A549 (cell line): ENCODE measurements around the gene GAS1. TPM values are rescaled to one million over a fixed set of nuclear protein-coding genes. Genes with fewer than 3 reads are reported as not detected.

ENCODE experiments used
- ATAC-seq, 2 experiments: fragments of 200-7000 bp in 1 of 2; fragments of >200 bp in 1 of 2; cut with Nextera tagmentation in 1 of 2; cut with Tn5 transposase in 1 of 2; 3 replicates each; pipeline versions ENCODE4 v1.8.0 to v1.9.1; 2018 to 2020; ENCODE audit warnings: mild to moderate bottlenecking in 1 of 2, moderate library complexity in 1 of 2
- CTCF ChIA-PET: fragments of 300-600 bp; sonication (Branson Sonifier 250); formaldehyde crosslinking; extraction: SDS; loops from one replicate; lab custom pipeline; 2021; ENCODE audit warnings: antibody characterized with exemption, inconsistent platforms; lab: Yijun Ruan, JAX
- POLR2A ChIA-PET: fragments of 350-600 bp; formaldehyde crosslinking; extraction: SDS; loops from one replicate; lab custom pipeline; 2021; ENCODE audit warnings: antibody characterized with exemption, inconsistent platforms; lab: Yijun Ruan, JAX
- DNase-seq, 2 experiments: peaks; one replicate each; pipeline versions ENCODE4 v3.0.0 to v3.0.0-alpha.2; 2011 to 2016; ENCODE audit warnings: low read depth in 1 of 2, low spot score in 1 of 2
- FAIRE-seq: peaks from 2 replicates; lab custom pipeline; 2011; peaks lifted over from hg19 to GRCh38; lab: Jason Lieb, UNC
- H3K27ac ChIP-seq, 2 experiments: fragments of >200 bp; sonication (Bioruptor Twin); formaldehyde crosslinking; 3 replicates each; pipeline ENCODE4 v1.5.1; 2016 to 2017
- H3K4me1 ChIP-seq: fragments of >200 bp; sonication (Bioruptor Twin); formaldehyde crosslinking; 3 replicates; pipeline ENCODE4 v1.6.1; 2016
- H3K4me2 ChIP-seq: fragments of >200 bp; sonication (Bioruptor Twin); formaldehyde crosslinking; 3 replicates; pipeline ENCODE4 v1.6.1; 2016
- H3K4me3 ChIP-seq: fragments of >200 bp; sonication (Bioruptor Twin); formaldehyde crosslinking; 3 replicates; pipeline ENCODE4 v1.5.1; 2016
- H3K9me3 ChIP-seq: fragments of >200 bp; sonication (Bioruptor Twin); formaldehyde crosslinking; 3 replicates; pipeline ENCODE4 v1.6.1; 2016
- ATOH8 ChIP-seq: fragments of 250-450 bp; sonication (Bioruptor Pico); IDR thresholded peaks from 2 replicates; pipeline ENCODE4 v1.5.0; 2020; ENCODE audit warnings: low read depth, mild to moderate bottlenecking, moderate library complexity
- BHLHE40 ChIP-seq: IDR thresholded peaks from 2 replicates; pipeline ENCODE4 v1.6.1; 2012; ENCODE audit warnings: low read depth, low read length, inconsistent platforms
- CHD4 ChIP-seq: fragments of 200-600 bp; sonication (generic); IDR thresholded peaks from 2 replicates; pipeline ENCODE4 v1.6.1; 2016; ENCODE audit warnings: antibody characterized with exemption, mild to moderate bottlenecking, borderline replicate concordance
- E2F6 ChIP-seq: IDR thresholded peaks from 2 replicates; pipeline ENCODE4 v1.6.1; 2012; ENCODE audit warnings: low read depth, borderline replicate concordance
- EHF ChIP-seq: fragments of 250-450 bp; sonication (Bioruptor Pico); IDR thresholded peaks from 2 replicates; pipeline ENCODE4 v1.5.0; 2020; ENCODE audit warnings: mild to moderate bottlenecking
- EP300 ChIP-seq, 2 experiments: fragments of >200 bp; sonication (Bioruptor Twin); formaldehyde crosslinking; IDR thresholded peaks; 2 replicates in 1 of 2; 3 replicates in 1 of 2; pipeline ENCODE4 v1.6.1; 2016 to 2017
- FOSB ChIP-seq: fragments of 250-450 bp; sonication (Bioruptor Pico); IDR thresholded peaks from 2 replicates; pipeline ENCODE4 v1.5.0; 2020; ENCODE audit warnings: mild to moderate bottlenecking, moderate library complexity
- GATA3 ChIP-seq: IDR thresholded peaks from 2 replicates; pipeline ENCODE4 v1.6.1; 2012; ENCODE audit warnings: borderline replicate concordance
- HDAC2 ChIP-seq: fragments of 200-600 bp; sonication (generic); IDR thresholded peaks from 2 replicates; pipeline ENCODE4 v1.6.1; 2016
- HES2 ChIP-seq: fragments of >200 bp; sonication (Bioruptor Twin); formaldehyde crosslinking; IDR thresholded peaks from 2 replicates; pipeline ENCODE4 v1.6.1; 2016
- HMGXB4 ChIP-seq: fragments of 250-450 bp; sonication (Bioruptor Pico); IDR thresholded peaks from 2 replicates; pipeline ENCODE4 v1.5.0; 2021; ENCODE audit warnings: mild to moderate bottlenecking, moderate library complexity, borderline replicate concordance
- HOXA7 ChIP-seq: fragments of 250-450 bp; sonication (Bioruptor Pico); IDR thresholded peaks from 2 replicates; pipeline ENCODE4 v1.5.0; 2020; ENCODE audit warnings: mild to moderate bottlenecking, moderate library complexity
- HOXB13 ChIP-seq: fragments of 250-450 bp; sonication (Bioruptor Pico); IDR thresholded peaks from 2 replicates; pipeline ENCODE4 v1.5.0; 2020; ENCODE audit warnings: low read depth, mild to moderate bottlenecking, moderate library complexity
- JUNB ChIP-seq: fragments of >200 bp; sonication (Bioruptor Twin); formaldehyde crosslinking; IDR thresholded peaks from 2 replicates; pipeline ENCODE4 v1.6.1; 2016
- MAX ChIP-seq: IDR thresholded peaks from 2 replicates; pipeline ENCODE4 v1.6.1; 2012
- NFE2L2 ChIP-seq: fragments of 150-350 bp; conservative IDR thresholded peaks from 2 replicates; pipeline ENCODE4 v1.6.1; 2014; ENCODE audit warnings: low read length
- NPAS2 ChIP-seq: fragments of 250-450 bp; sonication (Bioruptor Pico); IDR thresholded peaks from 2 replicates; pipeline ENCODE4 v1.8.0; 2022; ENCODE audit warnings: mild to moderate bottlenecking, moderate library complexity, borderline replicate concordance
- POLR2A ChIP-seq: IDR thresholded peaks from 2 replicates; pipeline ENCODE4 v1.6.1; 2012; ENCODE audit warnings: mild to moderate bottlenecking, low read length
- POLR2AphosphoS2 ChIP-seq: conservative IDR thresholded peaks from 2 replicates; pipeline ENCODE4 v1.6.1; 2012; ENCODE audit warnings: low read length, improper control_type of control experiment, inconsistent platforms
- RAD21 ChIP-seq, 2 experiments: fragments of >200 bp in 1 of 2; sonication (Bioruptor Twin) in 1 of 2; formaldehyde crosslinking in 1 of 2; IDR thresholded peaks in 1 of 2; conservative IDR thresholded peaks in 1 of 2; 2 replicates in 1 of 2; 3 replicates in 1 of 2; pipeline ENCODE4 v1.6.1; 2012 to 2018; ENCODE audit warnings: inconsistent platforms in 1 of 2
- RARB ChIP-seq: fragments of 250-450 bp; sonication (Bioruptor Pico); IDR thresholded peaks from 2 replicates; pipeline ENCODE4 v1.8.0; 2021; ENCODE audit warnings: mild to moderate bottlenecking, moderate library complexity
- RCOR1 ChIP-seq: fragments of 150-350 bp; IDR thresholded peaks from 2 replicates; pipeline ENCODE4 v1.6.1; 2014; ENCODE audit warnings: antibody characterized with exemption, low read length, low read depth
- RNF2 ChIP-seq: fragments of 200-600 bp; sonication (generic); IDR thresholded peaks from 2 replicates; pipeline ENCODE4 v1.6.1; 2016; ENCODE audit warnings: low read depth, mild to moderate bottlenecking, antibody characterized with exemption, moderate library complexity, borderline replicate concordance
- ZFP36 ChIP-seq: fragments of 450-650 bp; IDR thresholded peaks from 2 replicates; pipeline ENCODE4 v1.6.1; 2014; ENCODE audit warnings: borderline replicate concordance; ENCODE audit not compliant: partially characterized antibody
- ZNF302 ChIP-seq: fragments of 250-450 bp; sonication (Bioruptor Pico); IDR thresholded peaks from 2 replicates; pipeline ENCODE4 v1.9.0; 2021; ENCODE audit warnings: inconsistent platforms, mild to moderate bottlenecking, moderate library complexity
- WGBS: methylation state at CpG from one replicate; pipeline ENCODE4 v1.1.6; 2017; ENCODE audit errors: missing lambda C conversion rate; 5-methylcytosine and 5-hydroxymethylcytosine counted together
- polyA plus RNA-seq, 4 experiments: library from polyadenylated mRNA; depleted of rRNA in 3 of 4; stranded (reverse); fragments of >200 nt; fragmentation: RNase III in 1 of 4; extraction: RNeasy Plus Mini Kit Qiagen cat#74134 plus additional on column Dnase treatment in 1 of 4; gene quantifications; 2 replicates in 3 of 4; 3 replicates in 1 of 4; pipeline ENCODE4 v1.2.3, GENCODE V29; 2011 to 2017

The GAS1 gene
- polyA plus RNA-seq, 2 of the 4 experiments (the other 2 are of a cell fraction) = 0.03 TPM; not detected in 1

GRCh38 chr9:86924206-86924605, 23.1 kb downstream of the GAS1 start:
- no peak for FAIRE-seq
- DNase-seq = no peak
- no peak overlapping the region for H3K4me2 ChIP-seq
- no peaks in the 10 kb centered on the region for H3K4me1 ChIP-seq
- TF ChIP-seq ZNF302 (no peak), EP300 (IDR thresholded peaks at IDR 0.05) (no peak), GATA3 (no peak), ATOH8 (CRISPR knock-in tag) (no peak), CHD4 (no peak), ZFP36 (no peak), FOSB (no peak), NFE2L2 (no peak), NPAS2 (CRISPR knock-in tag) (no peak), E2F6 (no peak), RARB (CRISPR knock-in tag) (no peak), BHLHE40 (no peak), JUNB (no peak), HES2 (no peak), RNF2 (no peak)
- ATAC-seq = no peak
- WGBS = 25% methylated on average over 5 of the region's 5 CpGs
- CTCF ChIA-PET = interaction anchor here (0.9 to 1.5 kb wide), 3 partner anchors 19 to 40 kb away, joined by 3 read pairs; no protein-coding TSS in a partner anchor
- H3K27ac ChIP-seq = no peak overlapping the region
- POLR2A ChIA-PET = no interaction called here
- H3K4me3 ChIP-seq = no peak overlapping the region
- no peaks in the 10 kb centered on the region for H3K9me3 ChIP-seq

GRCh38 chr9:86921151-86921923, 26.0 kb downstream of the GAS1 start:
- TF ChIP-seq ZNF302 = no peak
- TF ChIP-seq, all 56 proteins: peak for 0

GRCh38 chr9:86918556-86918955, 28.8 kb downstream of the GAS1 start:
- Histone ChIP-seq H3K4me3 (no peak overlapping the region), H3K27ac (no peak overlapping the region), H3K9me3 (no peaks in the 10 kb centered on the region), H3K4me2 (no peak overlapping the region), H3K4me1 (no peaks in the 10 kb centered on the region)
- POLR2A ChIA-PET = no interaction called here
- WGBS = 3% methylated on average over 3 of the region's 3 CpGs
- CTCF ChIA-PET = interaction anchor here (0.6 kb wide), 1 partner anchor 454 kb away, joined by 6 read pairs; no protein-coding TSS in a partner anchor
- DNase-seq (no peak), FAIRE-seq (no peak), ATAC-seq (no peak)
- no peak for TF ChIP-seq NFE2L2
- TF ChIP-seq HDAC2 = no peak
- no peak for TF ChIP-seq POLR2AphosphoS2
- no peak for TF ChIP-seq RAD21 (conservative IDR thresholded peaks at IDR 0.05 in 1 of 2, IDR thresholded peaks at IDR 0.05 in 1 of 2)
- TF ChIP-seq E2F6 = no peak
- no peak for TF ChIP-seq HOXB13
- no peak for TF ChIP-seq ZNF302
- no peak for TF ChIP-seq RCOR1
- no peak for TF ChIP-seq MAX
- TF ChIP-seq EHF = no peak
- no peak for TF ChIP-seq HOXA7
- TF ChIP-seq FOSB = no peak
- TF ChIP-seq HMGXB4 (CRISPR knock-in tag) = no peak
- no peak for TF ChIP-seq POLR2A

More at GRCh38 chr9:86921151-86921923, 26.0 kb downstream of the GAS1 start:
- Histone ChIP-seq H3K4me1 (no peaks in the 10 kb centered on the region), H3K4me2 (no peak overlapping the region), H3K4me3 (no peak overlapping the region), H3K27ac (no peak overlapping the region), H3K9me3 (no peaks in the 10 kb centered on the region)
- no peak for DNase-seq
- no peak for FAIRE-seq
- no peak for ATAC-seq
- ChIA-PET CTCF (interaction anchor here (0.6 kb wide), 1 partner anchor 246 kb away, joined by 4 read pairs; no protein-coding TSS in a partner anchor), POLR2A (no interaction called here)
- WGBS = 12% methylated on average over 13 of the region's 15 CpGs
